ENCODE results near the gene CCDC70. TPM values are rescaled to one million over a fixed set of nuclear protein-coding genes. Genes with fewer than 3 reads are reported as not detected.

The CCDC70 gene
- total and polyA plus RNA-seq, 4 donors: not detected

DNA sequence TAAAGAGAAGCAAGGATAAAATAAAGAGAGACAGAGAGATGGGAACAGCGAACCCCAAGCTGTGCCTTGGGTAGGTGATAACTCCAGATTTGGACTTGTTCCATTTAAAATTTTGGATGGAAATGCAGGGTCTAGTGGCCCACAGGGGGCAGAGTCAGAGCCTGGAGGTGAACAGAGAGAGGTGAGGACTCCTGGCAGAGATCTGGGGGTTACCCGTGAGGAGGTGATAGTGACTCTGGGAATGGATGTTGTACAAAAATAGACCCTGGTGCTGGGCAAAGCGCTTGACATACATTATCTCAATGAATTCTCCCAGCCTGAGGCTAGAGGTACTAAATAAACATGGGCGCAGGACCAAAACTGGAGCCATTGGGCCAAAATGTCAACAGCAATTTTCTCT is 43.5 kb upstream of the CCDC70 start:
- WGBS, 2 donors: 90 to 99% methylated on average over 4 of the region's 4 CpGs
- ATAC-seq (ENCODE audit: insufficient read depth, low FRiP score) (no peak), DNase-seq (no peak)
- H3K9me3 ChIP-seq (ENCODE audit: control insufficient read depth in 4 of 4, insufficient read depth in 3 of 4, low read length in 3 of 4): no peaks in the 10 kb centered on the region
- no peaks in the 10 kb centered on the region for H3K36me3 ChIP-seq (ENCODE audit: control insufficient read depth in 4 of 4, insufficient read depth in 4 of 4, low read length in 4 of 4)
- peaks cover 0 to 5% (median 0%) of the 10 kb centered on the region in 3 donors for H3K27me3 ChIP-seq (ENCODE audit: control insufficient read depth in 3 of 3, insufficient read depth in 3 of 3, low read length in 2 of 3)
- H3K9ac ChIP-seq (ENCODE audit: insufficient read depth in 1 of 2, low read length in 2 of 2): no peak overlapping the region
- H3K27ac ChIP-seq (ENCODE audit: low read depth in 1 of 2, low read length in 1 of 2): no peak overlapping the region
- no peak overlapping the region for H3K4me3 ChIP-seq
- TF ChIP-seq CTCF (IDR thresholded peaks at IDR 0.05; ENCODE audit: control extremely low read depth, extremely low read depth): no peak
- peaks cover 0 to 8% (median 0%) of the 10 kb centered on the region in 5 donors for H3K4me1 ChIP-seq (ENCODE audit: control insufficient read depth in 5 of 5, insufficient read depth in 5 of 5, low read length in 5 of 5)

- H3K27ac ChIP-seq (ENCODE audit: low read depth in 1 of 2, low read length in 1 of 2): no peak overlapping the region
- peaks cover 0 to 5% (median 0%) of the 10 kb centered on the region in 3 donors for H3K27me3 ChIP-seq (ENCODE audit: control insufficient read depth in 3 of 3, insufficient read depth in 3 of 3, low read length in 2 of 3)
- ATAC-seq (ENCODE audit: insufficient read depth, low FRiP score): no peak
- no peak overlapping the region for H3K4me3 ChIP-seq
- no peaks in the 10 kb centered on the region for H3K9me3 ChIP-seq (ENCODE audit: control insufficient read depth in 4 of 4, insufficient read depth in 3 of 4, low read length in 3 of 4)
- H3K9ac ChIP-seq (ENCODE audit: insufficient read depth in 1 of 2, low read length in 2 of 2): no peak overlapping the region
- DNase-seq: peak in 1 of 3 donors; percentile 39
- no peak for TF ChIP-seq CTCF (IDR thresholded peaks at IDR 0.05; ENCODE audit: control extremely low read depth, extremely low read depth)
- 68 to 70% methylated on average over 9 of the region's 9 CpGs for WGBS, 2 donors
- peaks cover 0 to 8% (median 0%) of the 10 kb centered on the region in 5 donors for H3K4me1 ChIP-seq (ENCODE audit: control insufficient read depth in 5 of 5, insufficient read depth in 5 of 5, low read length in 5 of 5)
- no peaks in the 10 kb centered on the region for H3K36me3 ChIP-seq (ENCODE audit: control insufficient read depth in 4 of 4, insufficient read depth in 4 of 4, low read length in 4 of 4)
These were observed 42.8 kb upstream of the CCDC70 start for GRCh38 chr13:51818781-51819511.

GRCh38 chr13:51819544-51819943 is 42.2 kb upstream of the CCDC70 start:
- no peak overlapping the region for H3K27ac ChIP-seq (ENCODE audit: low read depth in 1 of 2, low read length in 1 of 2)
- H3K9ac ChIP-seq (ENCODE audit: insufficient read depth in 1 of 2, low read length in 2 of 2): no peak overlapping the region
- no peak for TF ChIP-seq CTCF (IDR thresholded peaks at IDR 0.05; ENCODE audit: control extremely low read depth, extremely low read depth)
- ATAC-seq (ENCODE audit: insufficient read depth, low FRiP score) (no peak), DNase-seq (no peak)
- H3K27me3 ChIP-seq (ENCODE audit: control insufficient read depth in 3 of 3, insufficient read depth in 3 of 3, low read length in 2 of 3): peaks cover 0 to 5% (median 0%) of the 10 kb centered on the region in 3 donors
- H3K36me3 ChIP-seq (ENCODE audit: control insufficient read depth in 4 of 4, insufficient read depth in 4 of 4, low read length in 4 of 4): no peaks in the 10 kb centered on the region
- WGBS, 2 donors: 83 to 85% methylated on average over 3 of the region's 3 CpGs
- no peak overlapping the region for H3K4me3 ChIP-seq
- no peaks in the 10 kb centered on the region for H3K9me3 ChIP-seq (ENCODE audit: control insufficient read depth in 4 of 4, insufficient read depth in 3 of 4, low read length in 3 of 4)
- peaks cover 0 to 8% (median 0%) of the 10 kb centered on the region in 5 donors for H3K4me1 ChIP-seq (ENCODE audit: control insufficient read depth in 5 of 5, insufficient read depth in 5 of 5, low read length in 5 of 5)
